H1 (cell line): ENCODE measurements around the gene PLCL2. TPM values are rescaled to one million over a fixed set of nuclear protein-coding genes. Genes with fewer than 3 reads are reported as not detected.

Experiments
- CTCF ChIA-PET: fragments of 300-600 bp; sonication (Branson Sonifier 250); formaldehyde crosslinking; loops from one replicate; lab custom pipeline; 2021; ENCODE audit not compliant: partially characterized antibody; lab: Charles Lee
- POLR2A ChIA-PET: fragments of 300-600 bp; sonication (Branson Sonifier 250); formaldehyde crosslinking; loops from one replicate; lab custom pipeline; 2021; ENCODE audit warnings: inconsistent platforms; ENCODE audit not compliant: partially characterized antibody; lab: Charles Lee
- DNase-seq, 2 experiments: peaks; one replicate each; pipeline versions ENCODE4 v3.0.0 to v3.0.0-alpha.2; 2010 to 2022; ENCODE audit warnings: low spot score in 2 of 2, low read depth in 1 of 2, mixed read lengths in 1 of 2
- FAIRE-seq: peaks from 2 replicates; lab custom pipeline; 2011; peaks lifted over from hg19 to GRCh38; lab: Jason Lieb, UNC
- H2AFZ ChIP-seq: 2 replicates; pipeline ENCODE4 v1.8.1; 2012; ENCODE audit warnings: low read length, inconsistent platforms
- H2AK5ac ChIP-seq: 2 replicates; pipeline ENCODE4 v1.6.1; 2013; ENCODE audit warnings: low read depth, low read length
- H2BK120ac ChIP-seq: replicated peaks from 2 replicates; pipeline ENCODE3; 2013; ENCODE audit warnings: low read depth, low read length, inconsistent platforms
- H2BK12ac ChIP-seq: 2 replicates; pipeline ENCODE4 v1.6.1; 2013; ENCODE audit warnings: low read depth, low read length
- H2BK15ac ChIP-seq: 2 replicates; pipeline ENCODE4 v1.6.1; 2013; ENCODE audit warnings: low read length
- H2BK20ac ChIP-seq: 2 replicates; pipeline ENCODE4 v1.6.1; 2013; ENCODE audit warnings: low read length
- H2BK5ac ChIP-seq: 2 replicates; pipeline ENCODE4 v1.6.1; 2013; ENCODE audit warnings: low read depth, low read length
- H3K14ac ChIP-seq: 2 replicates; pipeline ENCODE4 v1.6.1; 2013; ENCODE audit warnings: inconsistent platforms; ENCODE audit not compliant: insufficient read length
- H3K18ac ChIP-seq: 2 replicates; pipeline ENCODE4 v1.6.1; 2013; ENCODE audit warnings: low read length; ENCODE audit errors: extremely low read depth
- H3K23ac ChIP-seq: 2 replicates; pipeline ENCODE4 v1.6.1; 2013; ENCODE audit warnings: inconsistent platforms; ENCODE audit not compliant: insufficient read length
- H3K23me2 ChIP-seq: 2 replicates; pipeline ENCODE4 v1.6.1; 2013; ENCODE audit warnings: low read depth, low read length
- H3K27ac ChIP-seq: 2 replicates; pipeline ENCODE4 v1.6.1; 2011; ENCODE audit warnings: low read depth, low read length, inconsistent platforms
- H3K27me3 ChIP-seq, 4 experiments: replicated peaks in 1 of 4; 1 replicate in 1 of 4; 2 replicates in 3 of 4; pipeline versions ENCODE4 v1.6.1 to v1.8.1; 2011 to 2013; ENCODE audit warnings: low read length in 3 of 4, mild to moderate bottlenecking in 3 of 4, inconsistent platforms in 2 of 4, mixed read lengths in 2 of 4, moderate library complexity in 1 of 4; ENCODE audit not compliant: control insufficient read depth in 3 of 4, insufficient read depth in 3 of 4; ENCODE audit errors: extremely low read depth in 1 of 4
- H3K36me3 ChIP-seq, 4 experiments: 2 replicates each; pipeline versions ENCODE4 v1.6.1 to v1.8.1; 2011 to 2013; ENCODE audit warnings: mild to moderate bottlenecking in 4 of 4, low read length in 3 of 4, moderate library complexity in 2 of 4, control low read depth in 1 of 4, inconsistent platforms in 1 of 4; ENCODE audit not compliant: insufficient read depth in 4 of 4, control insufficient read depth in 2 of 4
- H3K4ac ChIP-seq: replicated peaks from 2 replicates; pipeline ENCODE3; 2013; ENCODE audit warnings: low read length, low read depth, mixed read lengths, inconsistent platforms; ENCODE audit not compliant: insufficient read length
- H3K4me1 ChIP-seq, 4 experiments: replicated peaks in 1 of 4; 1 replicate in 1 of 4; 2 replicates in 3 of 4; pipeline versions ENCODE4 v1.6.1 to v1.8.1; 2011 to 2013; ENCODE audit warnings: low read length in 3 of 4, inconsistent platforms in 2 of 4, mixed read lengths in 1 of 4; ENCODE audit not compliant: insufficient read depth in 4 of 4, control insufficient read depth in 3 of 4
- H3K4me2 ChIP-seq, 2 experiments: 2 replicates each; pipeline versions ENCODE4 v1.6.1 to v1.8.1; 2011 to 2013; ENCODE audit warnings: low read depth in 2 of 2, low read length in 2 of 2, control low read depth in 1 of 2, inconsistent platforms in 1 of 2, mild to moderate bottlenecking in 1 of 2; ENCODE audit not compliant: insufficient read depth in 1 of 2
- H3K4me3 ChIP-seq, 4 experiments: fragments of 200-600, 300-600 bp in 1 of 4; sonication (generic), shearing (Covaris generic), sonication (Bioruptor Twin) in 1 of 4; 2 replicates each; pipeline versions ENCODE4 v1.5.1 to v1.8.1; 2011 to 2016; ENCODE audit warnings: low read length in 4 of 4, low read depth in 3 of 4, control low read depth in 2 of 4, inconsistent platforms in 2 of 4, mild to moderate bottlenecking in 2 of 4, mixed read lengths in 1 of 4, moderate library complexity in 1 of 4; ENCODE audit not compliant: insufficient read depth in 2 of 4; ENCODE audit errors: extremely low read depth in 1 of 4
- H3K56ac ChIP-seq: replicated peaks from 2 replicates; pipeline ENCODE3; 2013; ENCODE audit warnings: low read depth, mild to moderate bottlenecking, mixed read lengths, low read length, inconsistent platforms; ENCODE audit not compliant: insufficient read length
- H3K79me1 ChIP-seq: 2 replicates; pipeline ENCODE4 v1.6.1; 2013; ENCODE audit warnings: low read depth, low read length, control low read depth
- H3K79me2 ChIP-seq, 2 experiments: 2 replicates each; pipeline versions ENCODE4 v1.6.1 to v1.8.1; 2012 to 2013; ENCODE audit warnings: low read length in 2 of 2, mild to moderate bottlenecking in 2 of 2, inconsistent platforms in 1 of 2; ENCODE audit not compliant: insufficient read depth in 2 of 2, control insufficient read depth in 1 of 2
- H3K9ac ChIP-seq, 4 experiments: replicated peaks in 1 of 4; 1 replicate in 1 of 4; 2 replicates in 3 of 4; pipeline versions ENCODE4 v1.6.1 to v1.8.1; 2011 to 2013; ENCODE audit warnings: low read depth in 3 of 4, low read length in 3 of 4, control low read depth in 2 of 4, mild to moderate bottlenecking in 2 of 4, moderate library complexity in 2 of 4, inconsistent platforms in 1 of 4; ENCODE audit errors: extremely low read depth in 1 of 4
- H3K9me3 ChIP-seq, 2 experiments: 2 replicates each; pipeline versions ENCODE4 v1.6.1 to v1.8.1; 2012 to 2013; ENCODE audit warnings: mild to moderate bottlenecking in 2 of 2, moderate library complexity in 2 of 2, control low read depth in 1 of 2, inconsistent platforms in 1 of 2, low read depth in 1 of 2, low read length in 1 of 2, mixed read lengths in 1 of 2; ENCODE audit not compliant: insufficient read depth in 2 of 2
- H4K20me1 ChIP-seq, 2 experiments: replicated peaks in 1 of 2; 2 replicates each; pipeline versions ENCODE3 to v1.8.1; 2011 to 2013; ENCODE audit warnings: inconsistent platforms in 2 of 2, low read length in 2 of 2, mild to moderate bottlenecking in 1 of 2; ENCODE audit not compliant: insufficient read depth in 2 of 2, control insufficient read depth in 1 of 2
- H4K5ac ChIP-seq: 2 replicates; pipeline ENCODE4 v1.6.1; 2013; ENCODE audit warnings: low read length, low read depth, mixed read lengths, inconsistent platforms; ENCODE audit not compliant: insufficient read length
- H4K8ac ChIP-seq: 2 replicates; pipeline ENCODE4 v1.8.0; 2013; ENCODE audit warnings: mild to moderate bottlenecking, moderate library complexity, low read length, inconsistent platforms; ENCODE audit not compliant: insufficient read depth; ENCODE audit errors: extremely low read depth
- H4K91ac ChIP-seq: replicated peaks from 2 replicates; pipeline ENCODE3; 2013; ENCODE audit warnings: low read length, mixed read lengths, inconsistent platforms; ENCODE audit not compliant: insufficient read length
- CHD1 ChIP-seq: IDR thresholded peaks from 2 replicates; pipeline ENCODE4 v1.6.1; 2012; ENCODE audit warnings: low read depth, low read length, improper control_type of control experiment
- CREB1 ChIP-seq: IDR thresholded peaks from 2 replicates; pipeline ENCODE4 v1.6.1; 2012; ENCODE audit warnings: inconsistent platforms
- KDM4A ChIP-seq: IDR thresholded peaks from one replicate; pipeline ENCODE4 v1.7.1; 2012; ENCODE audit warnings: low read depth, mild to moderate bottlenecking, moderate library complexity, low read length, inconsistent platforms; ENCODE audit not compliant: severe bottlenecking
- SP1 ChIP-seq: IDR thresholded peaks from 2 replicates; pipeline ENCODE4 v1.6.1; 2011; ENCODE audit warnings: low read depth, low read length
- TAF7 ChIP-seq: optimal IDR thresholded peaks from 2 replicates; pipeline ENCODE3; 2011; ENCODE audit warnings: low read depth, mild to moderate bottlenecking, inconsistent platforms, low read length, moderate library complexity, borderline replicate concordance
- ZNF274 ChIP-seq: IDR thresholded peaks from 2 replicates; pipeline ENCODE4 v1.7.0; 2012; ENCODE audit warnings: low read length, borderline replicate concordance; ENCODE audit errors: extremely low read depth
- WGBS, 2 experiments: shearing (Covaris generic) in 1 of 2; methylation state at CpG; one replicate each; pipeline versions ENCODE4 v1.1.6 to v1.1.7; 2013 to 2015; ENCODE audit warnings: low lambda C conversion rate in 2 of 2, mixed read lengths in 2 of 2, inconsistent platforms in 1 of 2, low coverage in 1 of 2, missing lambda C conversion rate in 1 of 2; ENCODE audit not compliant: insufficient replicate concordance in 2 of 2, insufficient coverage in 1 of 2, insufficient read length in 1 of 2; ENCODE audit errors: extremely low coverage in 1 of 2, missing lambda C conversion rate in 1 of 2; 5-methylcytosine and 5-hydroxymethylcytosine counted together
- polyA plus RNA-seq, 7 experiments: library from polyadenylated mRNA; depleted of rRNA in 3 of 7; stranded (reverse) in 5 of 7; unstranded in 2 of 7; fragments of >200 nt in 5 of 7; fragments of 200-250 nt in 2 of 7; gene quantifications; 1 replicate in 5 of 7; 2 replicates in 1 of 7; 4 replicates in 1 of 7; pipeline versions ENCODE4 v1.2.1 to v1.2.3, GENCODE V29; 2011 to 2013; ENCODE audit warnings: missing spikeins in 2 of 7, mixed read lengths in 2 of 7
- total RNA-seq: library from RNA; stranded (reverse); fragmentation: NEBNext Ultra II Directional; extraction: Animal tissue kit (Norgen Biotek cat#: 25700); gene quantifications from 2 replicates; pipeline ENCODE4 v1.2.1, GENCODE V29; 2021
- TF ChIP-seq, protein P1 (sequence below): IDR thresholded peaks from 2 replicates; pipeline ENCODE4 v1.6.1; 2011; ENCODE audit warnings: low read depth, mild to moderate bottlenecking, low read length; ENCODE audit not compliant: insufficient read depth
- TF ChIP-seq, protein P2 (sequence below): IDR thresholded peaks from 2 replicates; pipeline ENCODE4 v1.6.1; 2012; ENCODE audit warnings: low read length, inconsistent platforms

PLCL2 gene
- total and polyA plus RNA-seq, 2 of the 8 experiments (the other 6 are each of a cell fraction or from before 2014, with no cell fraction given): 3.5 to 6.8 TPM

DNA sequence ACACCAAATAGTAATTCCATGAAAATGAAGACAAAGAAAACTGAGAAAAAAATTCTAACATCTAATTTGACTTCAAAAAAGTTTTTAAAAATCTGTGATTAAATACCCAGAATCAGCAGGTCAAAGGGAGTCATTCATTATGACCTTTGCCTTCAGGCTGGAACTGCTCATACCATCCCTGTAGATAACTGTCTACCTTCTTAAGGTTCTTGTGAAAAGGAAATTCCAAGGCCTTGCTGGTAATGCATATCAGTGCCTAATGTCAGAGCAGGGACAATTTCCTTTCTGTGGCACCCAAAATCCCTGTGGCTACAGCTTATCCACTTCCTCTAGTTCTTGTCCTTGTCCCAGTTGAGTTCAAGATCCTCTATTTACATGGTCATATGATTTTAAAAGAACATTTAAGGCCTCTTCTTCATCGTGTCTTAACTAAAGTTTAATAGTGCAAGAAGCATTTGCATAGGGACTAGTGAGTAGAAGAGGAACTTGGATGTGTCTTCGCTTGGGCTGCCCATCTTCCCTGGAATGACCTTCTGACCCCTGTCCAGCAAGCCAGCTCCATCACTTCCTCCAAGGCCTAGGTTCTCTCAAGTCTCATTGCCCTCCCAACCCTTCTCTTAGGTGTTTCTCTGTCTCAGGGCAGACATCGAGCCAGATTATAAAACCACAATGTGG lies 8.7 kb upstream of the PLCL2 start:
- ChIA-PET POLR2A (no interaction called here), CTCF (interaction anchor here (0.9 to 1.5 kb wide), 2 partner anchors 20 to 105 kb away, joined by 3 to 6 read pairs; no protein-coding TSS in a partner anchor)
- 79% methylated on average over 3 of the region's 3 CpGs; no CpG with 5 or more reads in 1 of the 2 experiments for WGBS, 2 experiments
- no peak overlapping the region for H4K91ac ChIP-seq
- no peak overlapping the region for H3K4me2 ChIP-seq
- H2BK15ac ChIP-seq: no peak overlapping the region
- H2AFZ ChIP-seq: no peak overlapping the region
- no peak overlapping the region for H4K8ac ChIP-seq
- H3K18ac ChIP-seq: no peak overlapping the region
- no peak overlapping the region for H3K4me3 ChIP-seq
- no peak overlapping the region for H3K4ac ChIP-seq
- no peaks in the 10 kb centered on the region for H3K27me3 ChIP-seq
- no peaks in the 10 kb centered on the region for H3K9me3 ChIP-seq
- H4K20me1 ChIP-seq: no peaks in the 10 kb centered on the region
- TF ChIP-seq, protein P1, sequence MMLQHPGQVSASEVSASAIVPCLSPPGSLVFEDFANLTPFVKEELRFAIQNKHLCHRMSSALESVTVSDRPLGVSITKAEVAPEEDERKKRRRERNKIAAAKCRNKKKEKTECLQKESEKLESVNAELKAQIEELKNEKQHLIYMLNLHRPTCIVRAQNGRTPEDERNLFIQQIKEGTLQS: no peak
- no peak for TF ChIP-seq CHD1
- no peak for TF ChIP-seq CREB1
- TF ChIP-seq, protein P2, sequence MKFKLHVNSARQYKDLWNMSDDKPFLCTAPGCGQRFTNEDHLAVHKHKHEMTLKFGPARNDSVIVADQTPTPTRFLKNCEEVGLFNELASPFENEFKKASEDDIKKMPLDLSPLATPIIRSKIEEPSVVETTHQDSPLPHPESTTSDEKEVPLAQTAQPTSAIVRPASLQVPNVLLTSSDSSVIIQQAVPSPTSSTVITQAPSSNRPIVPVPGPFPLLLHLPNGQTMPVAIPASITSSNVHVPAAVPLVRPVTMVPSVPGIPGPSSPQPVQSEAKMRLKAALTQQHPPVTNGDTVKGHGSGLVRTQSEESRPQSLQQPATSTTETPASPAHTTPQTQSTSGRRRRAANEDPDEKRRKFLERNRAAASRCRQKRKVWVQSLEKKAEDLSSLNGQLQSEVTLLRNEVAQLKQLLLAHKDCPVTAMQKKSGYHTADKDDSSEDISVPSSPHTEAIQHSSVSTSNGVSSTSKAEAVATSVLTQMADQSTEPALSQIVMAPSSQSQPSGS: no peak
- TF ChIP-seq TAF7: no peak
- TF ChIP-seq ZNF274: no peak
- TF ChIP-seq SP1: no peak
- no peak for TF ChIP-seq KDM4A
- no peak overlapping the region for H2AK5ac ChIP-seq
- DNase-seq (no peak), FAIRE-seq (no peak)
- no peak overlapping the region for H2BK5ac ChIP-seq
- H2BK120ac ChIP-seq: no peak overlapping the region
- no peak overlapping the region for H3K56ac ChIP-seq
- H3K36me3 ChIP-seq: no peaks in the 10 kb centered on the region
- no peak overlapping the region for H3K23ac ChIP-seq
- H3K79me2 ChIP-seq: no peaks in the 10 kb centered on the region
- H3K23me2 ChIP-seq: no peaks in the 10 kb centered on the region
- H3K14ac ChIP-seq: no peak overlapping the region
- no peaks in the 10 kb centered on the region for H3K79me1 ChIP-seq
- H4K5ac ChIP-seq: no peak overlapping the region
- H3K9ac ChIP-seq: no peak overlapping the region
- no peak overlapping the region for H2BK20ac ChIP-seq
- no peak overlapping the region for H3K27ac ChIP-seq
- H2BK12ac ChIP-seq: no peak overlapping the region
- no peaks in the 10 kb centered on the region for H3K4me1 ChIP-seq
